Transverse colon (tissue), 4 donors: ENCODE data around the gene MRPS11. TPM values are rescaled to one million over a fixed set of nuclear protein-coding genes. Genes with fewer than 3 reads are reported as not detected.

Experiments used
- DNase-seq: peaks from one replicate; pipeline ENCODE4 v3.0.0-alpha.2; 2019
- H3K27ac ChIP-seq, 4 donors: fragments of 200-600 bp; sonication (generic); 2 replicates each; pipeline ENCODE4 v1.5.1; 2016 to 2018; ENCODE audit warnings: inconsistent platforms in 4 of 4
- H3K27me3 ChIP-seq: fragments of 200-600 bp; sonication (generic); 2 replicates; pipeline ENCODE4 v1.5.1; 2017; ENCODE audit warnings: inconsistent platforms
- H3K36me3 ChIP-seq, 4 donors: fragments of 200-600 bp; sonication (generic); 2 replicates each; pipeline ENCODE4 v1.5.1; 2017 to 2019; ENCODE audit warnings: inconsistent platforms in 4 of 4
- H3K4me1 ChIP-seq, 4 donors: fragments of 200-600 bp; sonication (generic); 2 replicates each; pipeline ENCODE4 v1.5.1; 2017 to 2020; ENCODE audit warnings: inconsistent platforms in 4 of 4
- H3K4me3 ChIP-seq, 4 donors: fragments of 200-600 bp; sonication (generic); 1 replicate in 1 of 4; 2 replicates in 3 of 4; pipeline versions ENCODE4 v1.5.1 to v1.6.1; 2017 to 2019; ENCODE audit warnings: inconsistent platforms in 4 of 4
- H3K9me3 ChIP-seq, 2 donors: fragments of 200-600 bp; sonication (generic); 2 replicates each; pipeline ENCODE4 v1.5.1; 2017 to 2019; ENCODE audit warnings: inconsistent platforms in 2 of 2
- EP300 ChIP-seq: sonication (generic); formaldehyde crosslinking; IDR thresholded peaks from one replicate; pipeline ENCODE4 v1.6.1; 2017; ENCODE audit warnings: antibody characterized with exemption, low read depth
- POLR2A ChIP-seq: fragments of 450-650 bp; IDR thresholded peaks from one replicate; pipeline ENCODE4 v1.6.1; 2016; ENCODE audit warnings: antibody characterized with exemption, mild to moderate bottlenecking, moderate library complexity
- POLR2AphosphoS5 ChIP-seq, 3 donors: sonication (generic); formaldehyde crosslinking; IDR thresholded peaks; one replicate each; pipeline ENCODE4 v1.6.1; 2016; ENCODE audit warnings: antibody characterized with exemption in 3 of 3
- WGBS, 2 donors: methylation state at CpG; one replicate each; pipeline ENCODE4 v1.1.5; 2018; ENCODE audit warnings: low coverage in 1 of 2; 5-methylcytosine and 5-hydroxymethylcytosine counted together
- in situ Hi-C, 4 donors: fragments of 200-750 bp; cut with MboI; loops; one replicate each; pipeline versions ENCODE4 v1.15.0 to v1.15.1; 2017; ENCODE audit warnings: low sequenced_read_pairs in 3 of 4, low pct_ligation_motif_present in 1 of 4, low pct_unique_long_range_greater_than_20kb in 1 of 4
- intact Hi-C: fragments of 100-400 bp; cut with DNase I; formaldehyde crosslinking; loops from one replicate; pipeline ENCODE4 v1.15.1; 2023; ENCODE audit warnings: low total_unique reads
- total RNA-seq, 4 donors: library from RNA; depleted of rRNA; stranded (reverse); fragments of >200 nt; gene quantifications; one replicate each; pipeline ENCODE4 v1.1.0, GENCODE V29; 2016
- TF ChIP-seq, protein P1 (sequence below), 5 experiments: fragments of 200-600 bp in 3 of 5; fragments of 450-650 bp in 2 of 5; sonication (generic) in 3 of 5; IDR thresholded peaks; 1 replicate in 2 of 5; 2 replicates in 3 of 5; pipeline ENCODE4 v1.5.1; 2016 to 2017; ENCODE audit warnings: antibody characterized with exemption in 5 of 5, inconsistent platforms in 3 of 5, mild to moderate bottlenecking in 2 of 5, moderate library complexity in 1 of 5

MRPS11 gene
- total RNA-seq, 4 donors from 2014 or later = 19.5 to 52.8 (median 39.4) TPM

GRCh38 chr15:88428053-88428452 is 39.5 kb upstream of the MRPS11 start:
- in situ Hi-C loops = no loop called here
- 63 to 80% methylated on average over 3 to 9 of the region's 9 CpGs for WGBS, 2 donors
- intact Hi-C loops = no loop called here
- H3K4me1 ChIP-seq = no peaks in the 10 kb centered on the region
- no peak for DNase-seq
- TF ChIP-seq EP300 = no peak
- TF ChIP-seq, protein P1, sequence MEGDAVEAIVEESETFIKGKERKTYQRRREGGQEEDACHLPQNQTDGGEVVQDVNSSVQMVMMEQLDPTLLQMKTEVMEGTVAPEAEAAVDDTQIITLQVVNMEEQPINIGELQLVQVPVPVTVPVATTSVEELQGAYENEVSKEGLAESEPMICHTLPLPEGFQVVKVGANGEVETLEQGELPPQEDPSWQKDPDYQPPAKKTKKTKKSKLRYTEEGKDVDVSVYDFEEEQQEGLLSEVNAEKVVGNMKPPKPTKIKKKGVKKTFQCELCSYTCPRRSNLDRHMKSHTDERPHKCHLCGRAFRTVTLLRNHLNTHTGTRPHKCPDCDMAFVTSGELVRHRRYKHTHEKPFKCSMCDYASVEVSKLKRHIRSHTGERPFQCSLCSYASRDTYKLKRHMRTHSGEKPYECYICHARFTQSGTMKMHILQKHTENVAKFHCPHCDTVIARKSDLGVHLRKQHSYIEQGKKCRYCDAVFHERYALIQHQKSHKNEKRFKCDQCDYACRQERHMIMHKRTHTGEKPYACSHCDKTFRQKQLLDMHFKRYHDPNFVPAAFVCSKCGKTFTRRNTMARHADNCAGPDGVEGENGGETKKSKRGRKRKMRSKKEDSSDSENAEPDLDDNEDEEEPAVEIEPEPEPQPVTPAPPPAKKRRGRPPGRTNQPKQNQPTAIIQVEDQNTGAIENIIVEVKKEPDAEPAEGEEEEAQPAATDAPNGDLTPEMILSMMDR (IDR thresholded peaks at IDR 0.05) = no peak
- no peak for TF ChIP-seq POLR2A
- no peak for TF ChIP-seq POLR2AphosphoS5 (IDR thresholded peaks at IDR 0.05)
- no peak overlapping the region for H3K27ac ChIP-seq
- H3K36me3 ChIP-seq = no peaks in the 10 kb centered on the region
- H3K4me3 ChIP-seq = no peak overlapping the region
- H3K9me3 ChIP-seq = no peaks in the 10 kb centered on the region
- peaks cover 8% of the 10 kb centered on the region for H3K27me3 ChIP-seq

GRCh38 chr15:88428805-88429605 is 38.5 kb upstream of the MRPS11 start:
- TF ChIP-seq POLR2A = no peak
- no peak for TF ChIP-seq POLR2AphosphoS5 (IDR thresholded peaks at IDR 0.05)
- no peak for TF ChIP-seq EP300
- TF ChIP-seq, protein P1 (IDR thresholded peaks at IDR 0.05) = no peak

GRCh38 chr15:88430051-88430450 is 37.5 kb upstream of the MRPS11 start:
- in situ Hi-C loops (no loop called here), intact Hi-C loops (no loop called here)
- Histone ChIP-seq H3K9me3 (no peaks in the 10 kb centered on the region), H3K27ac (no peak overlapping the region), H3K4me3 (no peak overlapping the region), H3K36me3 (no peaks in the 10 kb centered on the region), H3K4me1 (no peaks in the 10 kb centered on the region), H3K27me3 (peaks cover 8% of the 10 kb centered on the region)
- TF ChIP-seq POLR2AphosphoS5 (IDR thresholded peaks at IDR 0.05) (no peak), POLR2A (no peak), EP300 (no peak)
- TF ChIP-seq, protein P1 (IDR thresholded peaks at IDR 0.05) = no peak
- DNase-seq = no peak

More at GRCh38 chr15:88428805-88429605, 38.5 kb upstream of the MRPS11 start:
- 77 to 85% methylated on average over 7 to 12 of the region's 12 CpGs for WGBS, 2 donors
- no peak overlapping the region for H3K27ac ChIP-seq
- in situ Hi-C loops = no loop called here
- no peaks in the 10 kb centered on the region for H3K9me3 ChIP-seq
- H3K27me3 ChIP-seq = peaks cover 8% of the 10 kb centered on the region
- no peaks in the 10 kb centered on the region for H3K36me3 ChIP-seq
- no peak for DNase-seq
- H3K4me3 ChIP-seq = no peak overlapping the region
- no peaks in the 10 kb centered on the region for H3K4me1 ChIP-seq
- intact Hi-C loops = no loop called here

DNA sequence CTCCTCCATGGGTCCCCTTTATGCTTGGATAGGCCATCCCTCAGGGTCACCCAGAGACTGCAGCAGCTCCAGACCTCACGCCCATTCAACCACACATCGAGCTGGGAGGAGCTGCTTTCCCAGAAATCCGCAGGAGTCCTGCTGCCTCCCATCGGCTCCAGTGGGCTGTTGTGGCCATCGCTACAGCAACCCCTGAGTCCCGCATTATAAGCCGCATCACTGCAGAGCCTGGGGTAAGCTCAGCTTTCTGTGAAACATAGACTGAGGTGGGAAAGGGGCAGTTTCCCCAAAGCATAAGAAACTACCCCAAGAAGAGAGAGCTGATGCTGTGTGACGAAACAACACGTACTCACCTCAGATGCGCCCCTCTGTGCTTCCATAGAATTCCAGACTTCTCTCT is 36.1 kb upstream of the MRPS11 start:
- TF ChIP-seq POLR2AphosphoS5 (IDR thresholded peaks at IDR 0.05) (no peak), POLR2A (no peak), EP300 (no peak)
- TF ChIP-seq, protein P1 (IDR thresholded peaks at IDR 0.05) = no peak
- 80 to 90% methylated on average over 3 to 8 of the region's 10 CpGs for WGBS, 2 donors

More for the DNA sequence above, 36.1 kb upstream of the MRPS11 start:
- peaks cover 5% of the 10 kb centered on the region for H3K27me3 ChIP-seq
- H3K4me1 ChIP-seq = no peaks in the 10 kb centered on the region
- H3K9me3 ChIP-seq = no peaks in the 10 kb centered on the region
- in situ Hi-C loops (no loop called here), intact Hi-C loops (no loop called here)
- H3K27ac ChIP-seq = no peak overlapping the region
- H3K4me3 ChIP-seq = no peak overlapping the region
- DNase-seq = no peak
- no peaks in the 10 kb centered on the region for H3K36me3 ChIP-seq
